ENCODE data around the gene TMC8. TPM values are rescaled to one million over a fixed set of nuclear protein-coding genes. Genes with fewer than 3 reads are reported as not detected.

Gene TMC8
- total RNA-seq, 4 donors from 2014 or later, result 1.2 to 40.8 (median 9.8) TPM

- Histone ChIP-seq H3K4me3 (no peak overlapping the region), H3K36me3 (no peaks in the 10 kb centered on the region), H3K4me1 (peaks cover 22 to 77% (median 55%) of the 10 kb centered on the region in 4 donors), H3K9me3 (no peaks in the 10 kb centered on the region), H3K27me3 (no peaks in the 10 kb centered on the region), H3K27ac (peak overlapping the region in 3 of 4 donors; percentile 34 to 65 (median 45))
- no peak for TF ChIP-seq POLR2A (IDR thresholded peaks at IDR 0.05)
- 77% methylated on average over 6 of the region's 6 CpGs; no CpG with 5 or more reads in 1 of the 2 donors for WGBS, 2 donors (ENCODE audit: low coverage in 1 of 2)
- in situ Hi-C loops (cut with MboI; ENCODE audit: low pct_ligation_motif_present in 1 of 4, low pct_unique_long_range_greater_than_20kb in 1 of 4, low sequenced_read_pairs in 3 of 4) (no loop called here), intact Hi-C loops (cut with DNase I; ENCODE audit: low total_unique reads) (no loop called here)
- DNase-seq, result peak; percentile 7
Measured at GRCh38 chr17:78146881-78147280, 16.3 kb downstream of the TMC8 start.

- Histone ChIP-seq H3K36me3 (no peaks in the 10 kb centered on the region), H3K9me3 (no peaks in the 10 kb centered on the region), H3K27me3 (no peaks in the 10 kb centered on the region), H3K4me1 (peaks cover 22 to 75% (median 53%) of the 10 kb centered on the region in 4 donors), H3K4me3 (no peak overlapping the region), H3K27ac (peak overlapping the region; percentile 0 to 65 (median 40))
- intact Hi-C loops (cut with DNase I; ENCODE audit: low total_unique reads) (no loop called here), in situ Hi-C loops (cut with MboI; ENCODE audit: low pct_ligation_motif_present in 1 of 4, low pct_unique_long_range_greater_than_20kb in 1 of 4, low sequenced_read_pairs in 3 of 4) (no loop called here)
- TF ChIP-seq CTCF (IDR thresholded peaks at IDR 0.05) (no peak), POLR2AphosphoS5 (IDR thresholded peaks at IDR 0.05) (no peak), EP300 (IDR thresholded peaks at IDR 0.05; ENCODE audit: low read depth) (no peak), POLR2A (IDR thresholded peaks at IDR 0.05) (no peak)
- DNase-seq, result peak; percentile 65
- 43 to 50% methylated on average over 3 to 8 of the region's 8 CpGs for WGBS, 2 donors (ENCODE audit: low coverage in 1 of 2)
Measured at GRCh38 chr17:78147315-78147998, 16.9 kb downstream of the TMC8 start.

GRCh38 chr17:78148286-78149016 is 17.9 kb downstream of the TMC8 start:
- in situ Hi-C loops (cut with MboI; ENCODE audit: low pct_ligation_motif_present in 1 of 4, low pct_unique_long_range_greater_than_20kb in 1 of 4, low sequenced_read_pairs in 3 of 4) (no loop called here), intact Hi-C loops (cut with DNase I; ENCODE audit: low total_unique reads) (no loop called here)
- peak; percentile 10 for DNase-seq
- H3K4me3 ChIP-seq, result no peak overlapping the region
- peak overlapping the region; percentile 0 to 65 (median 40) for H3K27ac ChIP-seq
- no peaks in the 10 kb centered on the region for H3K27me3 ChIP-seq
- WGBS, 2 donors (ENCODE audit: low coverage in 1 of 2), result 38 to 54% methylated on average over 12 to 14 of the region's 14 CpGs
- no peaks in the 10 kb centered on the region for H3K9me3 ChIP-seq
- no peaks in the 10 kb centered on the region for H3K36me3 ChIP-seq
- TF ChIP-seq POLR2A (IDR thresholded peaks at IDR 0.05), result no peak
- TF ChIP-seq EP300 (IDR thresholded peaks at IDR 0.05; ENCODE audit: low read depth), result no peak
- no peak for TF ChIP-seq POLR2AphosphoS5 (IDR thresholded peaks at IDR 0.05)
- no peak for TF ChIP-seq CTCF (IDR thresholded peaks at IDR 0.05)
- peaks cover 22 to 71% (median 52%) of the 10 kb centered on the region in 4 donors for H3K4me1 ChIP-seq

- no peak for TF ChIP-seq EP300 (IDR thresholded peaks at IDR 0.05; ENCODE audit: low read depth)
- TF ChIP-seq POLR2AphosphoS5 (IDR thresholded peaks at IDR 0.05), result no peak
- TF ChIP-seq CTCF (IDR thresholded peaks at IDR 0.05), result no peak
- no peak for TF ChIP-seq POLR2A (IDR thresholded peaks at IDR 0.05)
- peak overlapping the region; percentile 59 to 85 (median 74) for H3K27ac ChIP-seq
- in situ Hi-C loops (cut with MboI; ENCODE audit: low pct_ligation_motif_present in 1 of 4, low pct_unique_long_range_greater_than_20kb in 1 of 4, low sequenced_read_pairs in 3 of 4), result no loop called here
Measured at GRCh38 chr17:78151514-78152008, 21.0 kb downstream of the TMC8 start.

More at GRCh38 chr17:78151514-78152008, 21.0 kb downstream of the TMC8 start:
- 43 to 65% methylated on average over 5 to 7 of the region's 7 CpGs for WGBS, 2 donors (ENCODE audit: low coverage in 1 of 2)
- H3K9me3 ChIP-seq, result no peaks in the 10 kb centered on the region
- H3K4me1 ChIP-seq, result peaks cover 0 to 54% (median 30%) of the 10 kb centered on the region in 4 donors
- intact Hi-C loops (cut with DNase I; ENCODE audit: low total_unique reads), result no loop called here
- no peak overlapping the region for H3K4me3 ChIP-seq
- H3K36me3 ChIP-seq, result no peaks in the 10 kb centered on the region
- no peaks in the 10 kb centered on the region for H3K27me3 ChIP-seq
- DNase-seq, result peak; percentile 74

Measured in transverse colon (tissue), 4 donors.